ENCODE results near the gene METRN. TPM values are rescaled to one million over a fixed set of nuclear protein-coding genes. Genes with fewer than 3 reads are reported as not detected.

Gene METRN
- polyA plus RNA-seq, 1 of the 3 experiments (the other 2 are of a cell fraction): 59.7 TPM

DNA sequence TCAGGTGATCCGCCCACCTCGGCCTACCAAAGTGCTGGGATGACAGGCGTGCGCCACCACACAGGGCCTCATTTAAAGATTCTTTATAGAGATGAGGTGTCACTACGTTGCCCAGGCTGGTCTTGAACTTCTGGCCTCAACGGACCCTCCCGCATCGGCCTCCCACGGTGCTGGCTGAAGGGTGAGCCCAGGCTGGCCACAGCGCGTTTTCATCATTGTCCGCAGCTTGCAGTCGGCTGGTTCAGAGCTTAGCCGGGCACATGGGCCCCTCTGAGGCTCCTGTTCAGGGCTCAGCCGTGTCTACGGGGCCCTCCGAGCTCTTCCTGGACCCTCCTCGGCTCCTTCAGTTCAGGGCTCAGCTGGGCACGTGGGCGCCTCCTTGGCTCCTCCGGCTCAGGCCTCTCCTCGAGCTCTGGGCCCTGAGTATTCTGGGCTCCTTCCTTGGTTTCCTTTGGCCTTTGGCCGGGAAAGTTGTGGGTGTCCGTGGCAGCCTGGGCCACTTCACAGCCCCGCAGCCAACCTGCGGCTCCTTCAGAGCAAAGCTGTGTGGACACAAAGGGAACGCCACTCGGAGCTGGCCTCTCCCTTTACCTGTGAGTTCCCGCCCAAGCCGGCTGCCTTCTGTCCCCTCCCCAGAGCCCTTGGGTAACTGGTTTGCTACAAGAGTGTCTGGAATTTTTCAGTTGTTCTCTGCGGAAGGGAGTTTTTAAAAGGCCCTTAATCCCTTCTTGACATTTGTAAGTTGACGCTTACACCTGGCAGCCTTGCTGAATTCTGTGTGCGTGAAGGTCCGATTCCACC, 44.4 kb downstream of the METRN start:
- no peaks in the 10 kb centered on the region for H3K36me3 ChIP-seq (replicated peaks in 1 of 2; ENCODE audit: control insufficient read depth in 1 of 2, insufficient read depth in 2 of 2, low read length in 1 of 2)
- DNase-seq: no peak
- no peaks in the 10 kb centered on the region for H4K20me1 ChIP-seq (ENCODE audit: insufficient read depth)
- ChIA-PET CTCF (interaction anchor here (0.9 to 1.7 kb wide), 6 partner anchors 8 to 296 kb away, joined by 3 to 5 read pairs (median 3); no protein-coding TSS in a partner anchor), POLR2A (no interaction called here)
- peaks cover 3% of the 10 kb centered on the region; the same call in 1 of the 2 replicates for H3K9me3 ChIP-seq
- no peaks in the 10 kb centered on the region for H3K27me3 ChIP-seq (ENCODE audit: insufficient read depth)
- no peak overlapping the region for H3K4me3 ChIP-seq (ENCODE audit: low read depth in 2 of 2, low read length in 1 of 2)
- 93% methylated on average over 23 of the region's 34 CpGs for WGBS (ENCODE audit: low lambda C conversion rate)
- TF ChIP-seq JUND (IDR thresholded peaks at IDR 0.05) (no peak), MEF2A (IDR thresholded peaks at IDR 0.05; ENCODE audit: borderline replicate concordance, low read depth) (no peak), FOXM1 (IDR thresholded peaks at IDR 0.05; ENCODE audit: low read depth) (no peak), USF2 (IDR thresholded peaks at IDR 0.05; ENCODE audit: borderline replicate concordance, low read depth, low read length) (no peak), MXI1 (IDR thresholded peaks at IDR 0.05; ENCODE audit: low read depth, low read length) (no peak), FOXJ3 (CRISPR knock-in tag; IDR thresholded peaks at IDR 0.05) (no peak), NRF1 (IDR thresholded peaks at IDR 0.05; ENCODE audit: low read depth, low read length) (no peak), GATA2 (CRISPR knock-in tag; IDR thresholded peaks at IDR 0.05) (no peak), ELF1 (IDR thresholded peaks at IDR 0.05) (no peak)
- TF ChIP-seq, protein P1, sequence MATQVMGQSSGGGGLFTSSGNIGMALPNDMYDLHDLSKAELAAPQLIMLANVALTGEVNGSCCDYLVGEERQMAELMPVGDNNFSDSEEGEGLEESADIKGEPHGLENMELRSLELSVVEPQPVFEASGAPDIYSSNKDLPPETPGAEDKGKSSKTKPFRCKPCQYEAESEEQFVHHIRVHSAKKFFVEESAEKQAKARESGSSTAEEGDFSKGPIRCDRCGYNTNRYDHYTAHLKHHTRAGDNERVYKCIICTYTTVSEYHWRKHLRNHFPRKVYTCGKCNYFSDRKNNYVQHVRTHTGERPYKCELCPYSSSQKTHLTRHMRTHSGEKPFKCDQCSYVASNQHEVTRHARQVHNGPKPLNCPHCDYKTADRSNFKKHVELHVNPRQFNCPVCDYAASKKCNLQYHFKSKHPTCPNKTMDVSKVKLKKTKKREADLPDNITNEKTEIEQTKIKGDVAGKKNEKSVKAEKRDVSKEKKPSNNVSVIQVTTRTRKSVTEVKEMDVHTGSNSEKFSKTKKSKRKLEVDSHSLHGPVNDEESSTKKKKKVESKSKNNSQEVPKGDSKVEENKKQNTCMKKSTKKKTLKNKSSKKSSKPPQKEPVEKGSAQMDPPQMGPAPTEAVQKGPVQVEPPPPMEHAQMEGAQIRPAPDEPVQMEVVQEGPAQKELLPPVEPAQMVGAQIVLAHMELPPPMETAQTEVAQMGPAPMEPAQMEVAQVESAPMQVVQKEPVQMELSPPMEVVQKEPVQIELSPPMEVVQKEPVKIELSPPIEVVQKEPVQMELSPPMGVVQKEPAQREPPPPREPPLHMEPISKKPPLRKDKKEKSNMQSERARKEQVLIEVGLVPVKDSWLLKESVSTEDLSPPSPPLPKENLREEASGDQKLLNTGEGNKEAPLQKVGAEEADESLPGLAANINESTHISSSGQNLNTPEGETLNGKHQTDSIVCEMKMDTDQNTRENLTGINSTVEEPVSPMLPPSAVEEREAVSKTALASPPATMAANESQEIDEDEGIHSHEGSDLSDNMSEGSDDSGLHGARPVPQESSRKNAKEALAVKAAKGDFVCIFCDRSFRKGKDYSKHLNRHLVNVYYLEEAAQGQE (IDR thresholded peaks at IDR 0.05; ENCODE audit: low read depth, low read length): no peak
- TF ChIP-seq, protein P2, sequence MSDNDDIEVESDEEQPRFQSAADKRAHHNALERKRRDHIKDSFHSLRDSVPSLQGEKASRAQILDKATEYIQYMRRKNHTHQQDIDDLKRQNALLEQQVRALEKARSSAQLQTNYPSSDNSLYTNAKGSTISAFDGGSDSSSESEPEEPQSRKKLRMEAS (IDR thresholded peaks at IDR 0.05; ENCODE audit: low read depth): no peak
- H3F3A ChIP-seq (replicated peaks; ENCODE audit: insufficient read depth): no peaks in the 10 kb centered on the region
- H3K9ac ChIP-seq: no peak overlapping the region
- no peaks in the 10 kb centered on the region for H3K79me2 ChIP-seq (ENCODE audit: insufficient read depth)
- H3K9me2 ChIP-seq: no peaks in the 10 kb centered on the region
- H2AFZ ChIP-seq (ENCODE audit: low read depth): no peak overlapping the region
- no peaks in the 10 kb centered on the region for H3K4me1 ChIP-seq (ENCODE audit: control insufficient read depth in 1 of 2, insufficient read depth in 2 of 2, low read depth in 1 of 2, low read length in 1 of 2)
- no peak overlapping the region for H3K27ac ChIP-seq (ENCODE audit: low read depth in 2 of 2, low read length in 1 of 2)
- no peak overlapping the region for H3K4me2 ChIP-seq

GRCh38 chr16:760065-760464, 45.1 kb downstream of the METRN start:
- Histone ChIP-seq H3K9ac (no peak overlapping the region), H3K4me1 (ENCODE audit: control insufficient read depth in 1 of 2, insufficient read depth in 2 of 2, low read depth in 1 of 2, low read length in 1 of 2) (no peaks in the 10 kb centered on the region), H3K4me3 (ENCODE audit: low read depth in 2 of 2, low read length in 1 of 2) (no peak overlapping the region), H3K27me3 (ENCODE audit: insufficient read depth) (no peaks in the 10 kb centered on the region), H3F3A (replicated peaks; ENCODE audit: insufficient read depth) (no peaks in the 10 kb centered on the region), H4K20me1 (ENCODE audit: insufficient read depth) (no peaks in the 10 kb centered on the region), H3K27ac (ENCODE audit: low read depth in 2 of 2, low read length in 1 of 2) (no peak overlapping the region), H3K9me3 (peaks cover 3% of the 10 kb centered on the region; the same call in 1 of the 2 replicates), H3K36me3 (replicated peaks in 1 of 2; ENCODE audit: control insufficient read depth in 1 of 2, insufficient read depth in 2 of 2, low read length in 1 of 2) (no peaks in the 10 kb centered on the region), H2AFZ (ENCODE audit: low read depth) (no peak overlapping the region), H3K79me2 (ENCODE audit: insufficient read depth) (no peaks in the 10 kb centered on the region), H3K4me2 (no peak overlapping the region), H3K9me2 (no peaks in the 10 kb centered on the region)
- ChIA-PET CTCF (interaction anchor here (0.9 to 1.7 kb wide), 7 partner anchors 9 to 295 kb away, joined by 3 to 5 read pairs (median 3); no protein-coding TSS in a partner anchor), POLR2A (no interaction called here)
- no peak for DNase-seq
- WGBS (ENCODE audit: low lambda C conversion rate): no CpG with 5 or more reads among the region's 15 CpGs
- no peak for TF ChIP-seq SIN3A (IDR thresholded peaks at IDR 0.05; ENCODE audit: borderline replicate concordance, low read depth, low read length)
- TF ChIP-seq FOXM1 (IDR thresholded peaks at IDR 0.05; ENCODE audit: low read depth): no peak
- TF ChIP-seq, protein P1 (IDR thresholded peaks at IDR 0.05; ENCODE audit: low read depth, low read length): no peak
- no peak for TF ChIP-seq USF2 (IDR thresholded peaks at IDR 0.05; ENCODE audit: borderline replicate concordance, low read depth, low read length)
- TF ChIP-seq, protein P3, sequence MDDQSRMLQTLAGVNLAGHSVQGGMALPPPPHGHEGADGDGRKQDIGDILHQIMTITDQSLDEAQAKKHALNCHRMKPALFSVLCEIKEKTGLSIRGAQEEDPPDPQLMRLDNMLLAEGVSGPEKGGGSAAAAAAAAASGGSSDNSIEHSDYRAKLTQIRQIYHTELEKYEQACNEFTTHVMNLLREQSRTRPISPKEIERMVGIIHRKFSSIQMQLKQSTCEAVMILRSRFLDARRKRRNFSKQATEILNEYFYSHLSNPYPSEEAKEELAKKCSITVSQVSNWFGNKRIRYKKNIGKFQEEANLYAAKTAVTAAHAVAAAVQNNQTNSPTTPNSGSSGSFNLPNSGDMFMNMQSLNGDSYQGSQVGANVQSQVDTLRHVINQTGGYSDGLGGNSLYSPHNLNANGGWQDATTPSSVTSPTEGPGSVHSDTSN (IDR thresholded peaks at IDR 0.05): no peak
- TF ChIP-seq RCOR1 (IDR thresholded peaks at IDR 0.05; ENCODE audit: low read length): no peak
- no peak for TF ChIP-seq GATA2 (CRISPR knock-in tag; IDR thresholded peaks at IDR 0.05)
- no peak for TF ChIP-seq YY1 (IDR thresholded peaks at IDR 0.05; ENCODE audit: low read depth)
